Duodenal mucosa (tissue), 2 donors: ENCODE results near the gene ALMS1.
"Not testable (repeated sequence)": the region's sequence is repeated elsewhere in the genome, so short reads cannot be mapped to it uniquely, and the experiment has no call there.

Experiments used
- H3K27ac ChIP-seq: one replicate; pipeline ENCODE4 v1.7.0; 2013; ENCODE audit warnings: low read depth, low read length
- H3K27me3 ChIP-seq, 2 donors: one replicate each; pipeline ENCODE4 v1.7.0; 2013; ENCODE audit warnings: low read length in 2 of 2, control low read depth in 1 of 2; ENCODE audit not compliant: insufficient read depth in 2 of 2, control insufficient read depth in 1 of 2
- H3K36me3 ChIP-seq, 2 donors: one replicate each; pipeline ENCODE4 v1.7.0; 2013; ENCODE audit warnings: low read length in 2 of 2, control low read depth in 1 of 2; ENCODE audit not compliant: insufficient read depth in 2 of 2, control insufficient read depth in 1 of 2
- H3K4me1 ChIP-seq, 2 donors: one replicate each; pipeline ENCODE4 v1.7.0; 2013; ENCODE audit warnings: low read length in 2 of 2, control low read depth in 1 of 2; ENCODE audit not compliant: insufficient read depth in 2 of 2, control insufficient read depth in 1 of 2
- H3K4me3 ChIP-seq, 2 donors: one replicate each; pipeline ENCODE4 v1.7.0; 2013; ENCODE audit warnings: low read length in 2 of 2, low read depth in 1 of 2
- H3K9ac ChIP-seq, 2 donors: one replicate each; pipeline ENCODE4 v1.7.0; 2013; ENCODE audit warnings: low read length in 2 of 2, low read depth in 1 of 2
- H3K9me3 ChIP-seq, 2 donors: one replicate each; pipeline ENCODE4 v1.7.0; 2013; ENCODE audit warnings: low read length in 2 of 2, control low read depth in 1 of 2; ENCODE audit not compliant: control insufficient read depth in 1 of 2

The ALMS1 gene

DNA sequence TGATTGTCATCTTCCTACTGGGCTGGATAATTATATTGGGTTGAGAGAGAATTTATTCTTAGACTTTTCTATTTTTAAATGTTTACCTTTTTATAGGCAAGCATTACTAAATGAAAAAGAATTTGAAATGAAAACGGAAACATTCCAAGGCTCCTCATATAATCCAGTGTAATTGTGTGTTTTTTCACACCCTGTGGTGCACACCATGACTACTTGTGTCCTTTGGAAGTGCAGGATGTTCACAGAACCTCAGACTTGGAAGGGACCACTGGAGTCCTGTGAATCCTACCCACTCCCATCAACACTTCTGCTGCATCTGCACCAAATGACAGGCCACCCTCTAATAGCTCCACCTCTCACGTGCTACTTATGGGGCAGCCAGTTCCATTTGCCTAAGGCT lies 208.6 kb downstream of the ALMS1 start:
- H3K4me3 ChIP-seq: no peak overlapping the region
- H3K36me3 ChIP-seq: peaks cover 0 to 3% of the 10 kb centered on the region in 2 donors
- H3K4me1 ChIP-seq: no peaks in the 10 kb centered on the region
- no peak overlapping the region for H3K9ac ChIP-seq
- H3K9me3 ChIP-seq: peaks cover 0 to 7% of the 10 kb centered on the region in 2 donors
- no peaks in the 10 kb centered on the region for H3K27me3 ChIP-seq
- H3K27ac ChIP-seq: no peak overlapping the region

DNA sequence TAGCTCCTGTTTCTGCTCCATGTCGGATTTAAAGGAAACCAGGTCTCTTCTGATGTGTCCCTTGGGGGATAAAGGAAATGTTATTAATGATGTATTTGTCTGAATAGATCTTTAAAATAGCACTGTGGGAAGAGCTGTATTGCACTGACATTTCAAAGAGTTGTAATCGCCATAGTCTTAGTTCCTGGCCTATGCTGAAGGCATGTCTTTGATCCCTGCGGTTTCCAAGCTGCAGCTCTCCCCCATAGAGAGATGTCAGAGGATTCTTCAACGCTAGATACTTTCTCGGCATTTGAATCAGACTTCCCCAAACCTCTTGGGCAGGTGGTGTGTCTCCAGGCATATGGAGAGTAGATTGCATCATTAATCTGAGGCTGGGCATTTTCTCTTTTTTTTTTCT lies 216.1 kb downstream of the ALMS1 start:
- H3K27me3 ChIP-seq: no peaks in the 10 kb centered on the region
- no peaks in the 10 kb centered on the region for H3K4me1 ChIP-seq
- no peak overlapping the region for H3K9ac ChIP-seq
- H3K4me3 ChIP-seq: no peak overlapping the region
- H3K9me3 ChIP-seq: no peaks in the 10 kb centered on the region
- H3K36me3 ChIP-seq: peaks cover 0 to 19% of the 10 kb centered on the region in 2 donors
- H3K27ac ChIP-seq: no peak overlapping the region

DNA sequence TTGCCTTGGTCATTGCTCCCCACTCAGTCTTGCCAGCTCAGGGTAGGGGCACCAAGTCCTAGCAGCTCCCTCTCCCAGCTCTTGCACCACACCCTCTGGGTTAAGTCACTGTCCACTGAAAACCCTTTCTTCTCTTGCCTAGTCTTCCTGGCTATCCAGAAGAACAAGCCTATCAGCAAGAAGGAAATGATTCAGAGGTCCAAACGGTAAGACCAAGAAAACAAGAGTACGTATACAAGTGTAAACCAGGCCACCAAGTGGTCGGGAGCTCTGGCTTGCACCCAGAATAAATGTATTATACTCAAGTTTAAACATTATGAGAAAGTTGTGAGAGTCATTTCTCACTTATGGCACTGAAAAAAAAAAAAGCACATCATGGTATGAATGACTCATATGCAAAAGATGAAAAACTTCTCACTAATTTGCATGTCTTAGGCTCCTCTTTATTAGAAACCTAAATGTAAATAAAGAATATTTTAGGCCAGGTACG lies 217.5 kb downstream of the ALMS1 start:
- not testable (repeated sequence) for H3K4me3 ChIP-seq, H3K9ac ChIP-seq, H3K27me3 ChIP-seq, H3K9me3 ChIP-seq, H3K27ac ChIP-seq, H3K4me1 ChIP-seq
- peaks cover 0 to 19% of the 10 kb centered on the region in 2 donors for H3K36me3 ChIP-seq

DNA sequence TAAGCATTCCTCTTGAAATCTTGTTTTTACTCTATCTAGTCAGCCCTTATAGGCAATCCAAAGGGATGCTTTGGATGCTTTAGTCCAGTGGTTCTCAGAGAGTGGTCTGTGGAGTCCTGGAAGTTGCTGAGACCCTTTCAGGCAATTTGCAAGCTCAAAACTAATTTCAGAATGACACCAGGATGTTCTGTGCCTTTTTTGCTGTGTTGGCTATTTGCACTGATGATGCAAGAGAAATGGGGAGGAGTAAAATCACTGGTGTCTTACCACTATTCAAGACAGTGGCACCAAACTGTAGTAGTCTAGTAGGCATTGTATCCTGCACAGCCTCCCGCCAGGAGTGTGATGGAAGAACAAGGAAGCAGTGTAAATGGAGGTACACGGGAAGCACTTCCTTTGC lies 219.0 kb downstream of the ALMS1 start:
- not testable (repeated sequence) for H3K9ac ChIP-seq, H3K27me3 ChIP-seq, H3K27ac ChIP-seq, H3K9me3 ChIP-seq, H3K4me3 ChIP-seq, H3K4me1 ChIP-seq
- H3K36me3 ChIP-seq: peaks cover 0 to 19% of the 10 kb centered on the region in 2 donors

DNA sequence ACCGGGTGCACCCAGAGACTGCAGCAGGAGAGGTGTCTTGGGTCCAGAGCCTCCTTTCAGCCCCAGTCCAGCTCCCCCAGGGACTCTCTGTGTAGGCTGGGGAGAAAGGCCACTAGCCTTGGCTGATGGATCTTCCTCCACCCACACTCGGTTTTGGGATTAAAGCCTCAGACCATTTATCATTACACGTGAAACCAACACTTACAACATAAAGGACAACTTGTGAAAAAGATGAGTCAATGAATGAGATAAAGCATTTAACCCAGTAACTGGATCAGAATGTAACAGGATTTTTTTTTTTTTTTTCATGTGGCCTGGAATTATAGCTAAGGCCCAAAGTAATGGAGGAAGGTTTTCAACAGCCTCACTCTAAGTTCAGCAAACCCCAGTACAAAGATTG lies 224.5 kb downstream of the ALMS1 start:
- no peak overlapping the region for H3K9ac ChIP-seq
- H3K4me3 ChIP-seq: no peak overlapping the region
- H3K4me1 ChIP-seq: no peaks in the 10 kb centered on the region
- no peak overlapping the region for H3K27ac ChIP-seq
- no peaks in the 10 kb centered on the region for H3K27me3 ChIP-seq
- H3K36me3 ChIP-seq: peaks cover 0 to 9% of the 10 kb centered on the region in 2 donors
- H3K9me3 ChIP-seq: no peaks in the 10 kb centered on the region

DNA sequence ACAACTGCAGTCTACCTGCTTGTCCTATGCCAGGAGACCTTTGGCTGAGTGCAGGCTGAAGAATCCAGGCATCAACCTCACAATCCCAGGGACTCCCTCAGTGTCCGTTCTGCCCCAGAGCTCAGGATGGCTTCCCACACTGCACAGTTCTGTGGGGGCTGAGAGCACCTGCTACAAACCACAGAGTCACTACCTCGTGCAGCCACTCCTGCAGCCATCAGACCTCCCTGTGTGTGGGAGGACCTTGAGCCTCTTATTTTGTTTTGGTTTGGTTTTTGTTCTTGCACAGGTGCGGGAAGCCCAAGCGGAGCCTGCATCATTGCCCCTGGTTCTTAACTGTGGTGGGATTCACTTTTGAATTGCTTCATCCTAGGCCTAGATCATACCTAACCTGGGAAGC lies 225.6 kb downstream of the ALMS1 start:
- Histone ChIP-seq H3K9me3 (no peaks in the 10 kb centered on the region), H3K4me3 (no peak overlapping the region), H3K27ac (no peak overlapping the region), H3K9ac (no peak overlapping the region), H3K4me1 (no peaks in the 10 kb centered on the region), H3K27me3 (no peaks in the 10 kb centered on the region), H3K36me3 (peaks cover 0 to 9% of the 10 kb centered on the region in 2 donors)

DNA sequence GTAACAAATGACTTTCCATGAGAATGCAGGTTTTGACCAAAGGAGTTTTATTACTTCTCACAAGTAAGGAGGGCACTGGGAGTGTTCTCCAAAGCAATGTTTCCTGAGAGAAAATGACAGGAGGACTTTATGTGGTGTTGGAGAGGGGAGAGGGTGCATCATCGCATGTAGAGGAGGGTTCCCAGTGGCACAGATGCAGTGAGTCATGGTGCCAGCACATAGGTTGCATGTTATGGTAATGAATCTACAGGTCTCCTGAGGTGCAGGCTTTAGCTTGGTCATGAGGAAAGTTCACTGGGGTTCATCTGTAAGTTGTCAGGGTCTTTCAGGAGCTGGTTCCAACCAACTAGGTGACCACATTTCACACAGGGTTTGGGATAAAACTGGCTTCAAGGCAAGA lies 226.2 kb downstream of the ALMS1 start:
- no peaks in the 10 kb centered on the region for H3K27me3 ChIP-seq
- no peaks in the 10 kb centered on the region for H3K4me1 ChIP-seq
- no peaks in the 10 kb centered on the region for H3K9me3 ChIP-seq
- no peak overlapping the region for H3K27ac ChIP-seq
- no peak overlapping the region for H3K4me3 ChIP-seq
- peaks cover 0 to 9% of the 10 kb centered on the region in 2 donors for H3K36me3 ChIP-seq
- H3K9ac ChIP-seq: no peak overlapping the region

DNA sequence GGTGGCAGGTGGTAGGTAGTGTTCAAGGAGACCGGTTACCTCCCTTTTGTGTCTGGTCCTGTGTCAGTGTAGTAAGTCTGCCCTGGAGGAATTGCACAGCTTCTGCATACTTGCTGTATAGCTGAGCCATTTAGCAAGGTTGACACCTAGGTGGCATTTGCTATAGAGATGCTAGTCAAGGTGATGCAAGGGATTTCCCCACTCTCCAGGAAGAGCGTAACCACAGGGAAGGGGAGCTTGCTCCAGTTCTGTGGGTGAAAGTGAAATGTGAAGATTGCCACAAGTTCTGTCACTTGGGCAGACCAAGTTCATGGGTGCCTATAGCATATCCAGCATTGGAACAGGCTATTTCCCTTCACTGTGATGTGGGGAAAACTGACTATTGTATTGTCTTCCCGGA lies 228.5 kb downstream of the ALMS1 start:
- Histone ChIP-seq H3K9me3 (no peaks in the 10 kb centered on the region), H3K36me3 (peaks cover 0 to 9% of the 10 kb centered on the region in 2 donors), H3K27ac (no peak overlapping the region), H3K4me1 (no peaks in the 10 kb centered on the region), H3K27me3 (no peaks in the 10 kb centered on the region), H3K4me3 (no peak overlapping the region), H3K9ac (no peak overlapping the region)

DNA sequence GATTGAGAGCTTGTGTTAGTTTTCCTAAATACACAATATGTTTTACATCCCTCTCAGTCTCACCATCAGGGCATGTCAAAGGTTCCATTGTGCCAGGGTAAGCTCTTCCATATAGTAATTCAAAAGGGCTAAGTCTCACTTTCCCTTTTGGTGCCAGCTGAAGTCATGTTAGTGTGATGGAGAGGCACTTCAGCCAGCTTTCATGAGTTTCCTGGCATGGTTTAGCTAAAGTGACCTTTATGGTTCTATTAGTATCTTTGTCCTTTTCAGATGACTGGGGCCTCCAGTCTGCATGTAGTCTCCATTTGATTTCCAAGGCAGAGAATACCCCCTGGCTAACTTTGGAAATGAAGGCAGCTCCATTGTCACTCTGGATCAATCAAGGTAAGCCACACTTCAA lies 229.4 kb downstream of the ALMS1 start:
- Histone ChIP-seq H3K9ac (no peak overlapping the region), H3K27me3 (no peaks in the 10 kb centered on the region), H3K4me3 (no peak overlapping the region), H3K27ac (no peak overlapping the region), H3K36me3 (peaks cover 0 to 9% of the 10 kb centered on the region in 2 donors), H3K4me1 (no peaks in the 10 kb centered on the region), H3K9me3 (no peaks in the 10 kb centered on the region)

DNA sequence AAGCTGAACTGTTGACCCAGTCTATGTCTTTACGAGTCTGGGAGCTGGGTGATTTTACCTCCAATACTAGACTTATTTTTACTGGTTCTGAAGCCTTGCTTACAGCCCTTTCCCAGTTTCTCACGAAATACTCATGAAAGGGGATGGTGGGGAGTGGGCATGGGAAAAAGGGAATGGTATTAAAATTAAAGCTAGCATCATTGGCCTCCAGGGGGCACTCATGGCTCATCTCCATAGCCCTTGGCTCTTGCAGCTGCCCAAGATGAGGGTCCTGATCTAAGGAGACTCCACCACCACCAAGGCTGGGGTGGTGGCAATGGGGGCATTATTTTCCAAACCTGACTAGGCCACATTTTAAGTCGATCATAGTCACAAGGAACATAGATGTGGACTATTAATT lies 234.3 kb downstream of the ALMS1 start:
- not testable (repeated sequence) for H3K36me3 ChIP-seq, H3K9me3 ChIP-seq, H3K27ac ChIP-seq, H3K4me3 ChIP-seq, H3K9ac ChIP-seq, H3K4me1 ChIP-seq, H3K27me3 ChIP-seq

DNA sequence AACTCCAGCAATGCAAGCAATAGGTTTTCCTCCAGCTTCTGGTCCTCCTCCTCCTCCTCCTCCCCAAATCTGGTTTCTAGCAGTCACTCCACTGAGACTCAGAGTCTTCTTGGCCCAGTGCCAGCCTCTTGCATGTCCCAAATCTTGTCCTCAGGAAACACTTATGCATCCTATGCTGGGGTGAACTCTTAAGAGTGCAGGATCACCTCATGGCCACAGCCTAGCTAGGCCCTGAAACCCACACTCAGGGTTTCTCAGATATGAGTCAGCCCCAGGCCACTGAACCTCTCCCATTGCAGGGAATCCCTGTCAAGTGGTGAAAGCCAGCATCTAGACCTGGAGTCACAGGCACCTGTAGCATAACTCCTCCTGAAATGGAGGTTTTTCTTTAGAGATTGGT lies 238.4 kb downstream of the ALMS1 start:
- H3K4me1 ChIP-seq, H3K9ac ChIP-seq, H3K27ac ChIP-seq, H3K27me3 ChIP-seq, H3K36me3 ChIP-seq, H3K9me3 ChIP-seq, H3K4me3 ChIP-seq: not testable (repeated sequence)
